Esophagus (tissue), 2 donors: ENCODE data around the gene ZNF217. TPM values are rescaled to one million over a fixed set of nuclear protein-coding genes. Genes with fewer than 3 reads are reported as not detected.
"Not testable (repeated sequence)": the region's sequence is repeated elsewhere in the genome, so short reads cannot be mapped to it uniquely, and the experiment has no call there.

ENCODE experiments used
- H3K27ac ChIP-seq, 2 donors: one replicate each; pipeline ENCODE4 v1.5.1; 2013; ENCODE audit warnings: low read depth in 2 of 2, mild to moderate bottlenecking in 2 of 2, inconsistent platforms in 1 of 2, low read length in 1 of 2, moderate library complexity in 1 of 2
- H3K27me3 ChIP-seq, 2 donors: one replicate each; pipeline ENCODE4 v1.6.1; 2013; ENCODE audit warnings: low read length in 2 of 2, control low read depth in 1 of 2, mild to moderate bottlenecking in 1 of 2; ENCODE audit not compliant: insufficient read depth in 2 of 2, control insufficient read depth in 1 of 2
- H3K36me3 ChIP-seq, 2 donors: one replicate each; pipeline ENCODE4 v1.6.1; 2013; ENCODE audit warnings: low read length in 1 of 2; ENCODE audit not compliant: control insufficient read depth in 2 of 2, insufficient read depth in 2 of 2
- H3K4me1 ChIP-seq, 2 donors: one replicate each; pipeline ENCODE4 v1.6.1; 2013; ENCODE audit warnings: low read length in 1 of 2; ENCODE audit not compliant: control insufficient read depth in 2 of 2, insufficient read depth in 2 of 2
- H3K4me3 ChIP-seq, 2 donors: one replicate each; pipeline ENCODE4 v1.5.1; 2013; ENCODE audit warnings: low read length in 2 of 2, mild to moderate bottlenecking in 2 of 2, low read depth in 1 of 2, moderate library complexity in 1 of 2
- H3K9me3 ChIP-seq, 2 donors: one replicate each; pipeline ENCODE4 v1.6.1; 2013; ENCODE audit warnings: mild to moderate bottlenecking in 2 of 2, low read depth in 1 of 2, low read length in 1 of 2, moderate library complexity in 1 of 2; ENCODE audit not compliant: control insufficient read depth in 2 of 2, insufficient read depth in 1 of 2
- WGBS, 2 donors: extraction: QIAGEN DNeasy Blood & Tissue Kit; methylation state at CpG; one replicate each; pipeline ENCODE4 v1.1.7; 2013; 5-methylcytosine and 5-hydroxymethylcytosine counted together
- polyA plus RNA-seq, 2 donors: library from polyadenylated mRNA; stranded (reverse); fragments of 200-250 nt; gene quantifications; one replicate each; pipeline ENCODE4 v1.2.3, GENCODE V29; 2013
- donor health status: healthy with polysubstance abuse.
- donor health status: Bipolar disorder and iron deficiency.

The ZNF217 gene
- polyA plus RNA-seq, 2 donors, result 8.2 to 9.0 TPM

DNA sequence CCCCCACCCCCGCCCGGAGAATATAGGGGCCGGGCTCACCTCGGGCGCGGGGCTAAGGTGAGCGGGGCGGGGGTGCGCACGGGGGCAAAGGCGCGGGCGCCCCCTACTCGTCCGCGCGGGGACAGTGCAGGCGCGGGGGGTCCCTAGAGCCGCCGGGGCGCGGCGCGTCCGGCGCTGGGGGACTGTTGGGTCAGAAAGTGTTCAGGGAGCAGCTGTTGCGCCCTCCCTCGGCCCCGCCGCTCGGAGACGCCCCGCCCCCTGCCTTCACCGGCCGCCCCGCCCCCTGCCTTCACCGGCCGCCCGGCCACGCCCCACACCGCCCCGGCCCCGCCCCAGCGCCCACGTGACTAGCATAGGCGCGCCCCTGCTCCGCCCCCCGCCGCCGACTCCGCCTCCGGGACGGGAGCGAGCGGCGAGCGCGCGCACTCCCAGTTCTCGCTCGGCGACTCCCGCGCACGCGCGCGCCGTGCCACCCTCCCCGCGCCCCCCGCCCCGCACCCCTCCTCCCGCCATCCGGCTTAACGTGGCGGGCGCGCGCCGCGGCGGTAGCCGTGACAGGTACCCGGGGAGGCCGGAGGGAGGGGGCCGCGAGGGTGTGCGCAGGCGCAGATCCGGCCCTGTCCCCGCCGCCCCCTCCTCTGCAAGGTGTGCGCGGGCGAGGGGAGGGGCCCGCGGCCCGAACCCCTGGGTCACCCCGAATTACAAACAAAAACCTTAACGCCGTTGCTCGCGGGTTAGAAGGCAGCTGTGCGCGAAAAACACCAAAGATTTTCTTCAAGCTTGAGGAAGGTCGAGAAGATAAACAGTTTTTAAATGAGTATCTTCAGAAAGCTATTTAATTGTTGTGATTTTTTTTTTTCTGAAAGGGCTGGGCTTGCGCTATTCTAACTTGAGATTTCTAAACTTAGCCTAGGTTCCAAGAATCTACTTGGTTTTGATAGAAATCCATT lies 704 bp upstream of the ZNF217 start:
- H3K9me3 ChIP-seq, result no peaks in the 10 kb centered on the region
- WGBS, 2 donors, result 2 to 3% methylated on average over 41 to 110 of the region's 110 CpGs
- no peaks in the 10 kb centered on the region for H3K27me3 ChIP-seq
- peaks cover 0 to 7% of the 10 kb centered on the region in 2 donors for H3K4me1 ChIP-seq
- H3K36me3 ChIP-seq, result no peaks in the 10 kb centered on the region
- peak overlapping the region; percentile 99 for H3K27ac ChIP-seq
- peak overlapping the region; percentile 65 to 97 for H3K4me3 ChIP-seq

DNA sequence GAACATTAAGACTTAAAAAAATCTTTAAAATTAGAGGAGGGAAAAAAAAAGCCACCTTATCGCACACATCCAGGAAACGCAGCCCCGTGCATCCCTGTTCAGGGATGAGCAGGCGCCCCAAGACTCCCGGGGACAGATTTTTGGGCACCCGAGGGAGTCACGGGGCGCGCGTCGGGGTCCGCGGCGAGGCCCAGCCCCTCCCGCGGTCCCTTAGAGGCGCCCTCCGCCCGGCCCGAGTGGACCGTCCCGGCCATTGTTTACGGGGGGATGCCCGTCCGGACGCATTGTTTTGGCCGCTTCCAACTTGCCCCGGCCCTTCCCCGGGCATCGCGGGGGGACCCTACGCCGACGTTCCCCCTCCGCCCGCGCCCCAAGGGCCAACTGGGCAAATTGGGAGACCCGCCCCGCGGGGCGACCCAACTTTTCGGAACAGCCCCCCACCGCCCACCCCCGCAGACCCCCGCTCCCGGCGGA lies 610 bp downstream of the ZNF217 start:
- Histone ChIP-seq H3K4me3 (peak overlapping the region; percentile 88 to 97), H3K27ac (peak overlapping the region; percentile 99), H3K4me1 (no peaks in the 10 kb centered on the region), H3K9me3 (no peaks in the 10 kb centered on the region), H3K27me3 (no peaks in the 10 kb centered on the region), H3K36me3 (no peaks in the 10 kb centered on the region)
- 0 to 1% methylated on average over 34 to 47 of the region's 47 CpGs for WGBS, 2 donors

DNA sequence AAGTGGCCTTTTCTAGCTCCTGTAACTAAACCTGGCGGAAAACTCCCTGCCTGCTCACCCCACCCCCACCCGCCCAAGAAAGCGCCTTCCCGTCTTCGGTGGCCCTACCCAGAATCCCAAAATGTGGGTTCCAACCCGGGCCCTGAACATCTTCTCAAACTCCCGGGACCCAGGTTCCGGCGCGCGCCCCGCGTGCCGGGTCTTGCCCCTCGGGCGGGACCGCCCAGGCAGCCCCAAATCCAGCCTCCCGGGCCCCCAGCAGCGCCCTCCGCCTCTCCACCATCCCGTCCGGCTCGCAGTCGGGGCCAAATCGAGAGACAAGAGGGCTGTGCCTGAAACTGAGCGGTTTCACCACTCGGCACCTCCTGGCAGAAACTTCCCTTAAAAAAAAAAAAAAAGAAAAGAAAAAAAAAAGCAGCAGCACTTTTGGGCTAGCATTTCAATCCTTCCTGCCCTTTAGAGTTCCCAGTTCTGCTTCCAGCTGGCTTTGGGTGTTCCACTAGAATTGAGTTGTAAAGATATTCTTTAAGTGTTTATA lies 1.1 kb downstream of the ZNF217 start:
- H3K9me3 ChIP-seq, H3K27me3 ChIP-seq, H3K36me3 ChIP-seq, H3K4me1 ChIP-seq: not testable (repeated sequence)
- WGBS, 2 donors, result 1 to 2% methylated on average over 27 of the region's 27 CpGs
- Histone ChIP-seq H3K4me3 (peak overlapping the region; percentile 88 to 97), H3K27ac (peak overlapping the region; percentile 99)

DNA sequence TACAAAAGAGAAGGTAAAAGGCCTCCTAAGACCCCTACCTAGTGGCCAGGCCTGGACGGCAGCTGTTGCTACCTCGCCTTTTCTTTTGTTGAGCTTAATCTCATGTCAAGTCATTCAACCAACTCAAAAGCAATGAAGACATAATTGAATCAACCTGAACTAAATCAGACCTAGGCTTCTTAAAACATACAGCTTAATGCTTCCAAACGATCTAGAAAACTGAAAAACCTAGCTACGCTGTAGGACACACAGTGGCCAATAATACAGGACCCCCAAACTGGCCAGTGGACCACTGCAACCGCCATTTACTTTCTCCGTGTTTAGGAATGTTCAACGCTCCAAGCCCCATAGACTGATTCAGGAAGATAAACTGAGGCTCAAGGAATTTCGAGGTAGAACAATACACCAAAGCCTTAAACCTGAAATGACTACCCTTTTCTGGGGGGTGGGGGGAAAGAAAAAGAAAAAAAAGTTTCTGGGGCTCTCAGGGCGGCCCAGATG lies 1.6 kb downstream of the ZNF217 start:
- WGBS, 2 donors, result 16 to 20% methylated on average over 8 to 9 of the region's 9 CpGs
- Histone ChIP-seq H3K27ac (peak overlapping the region; percentile 99), H3K4me3 (peak overlapping the region; percentile 66 to 97)
- not testable (repeated sequence) for H3K27me3 ChIP-seq, H3K4me1 ChIP-seq, H3K36me3 ChIP-seq, H3K9me3 ChIP-seq

DNA sequence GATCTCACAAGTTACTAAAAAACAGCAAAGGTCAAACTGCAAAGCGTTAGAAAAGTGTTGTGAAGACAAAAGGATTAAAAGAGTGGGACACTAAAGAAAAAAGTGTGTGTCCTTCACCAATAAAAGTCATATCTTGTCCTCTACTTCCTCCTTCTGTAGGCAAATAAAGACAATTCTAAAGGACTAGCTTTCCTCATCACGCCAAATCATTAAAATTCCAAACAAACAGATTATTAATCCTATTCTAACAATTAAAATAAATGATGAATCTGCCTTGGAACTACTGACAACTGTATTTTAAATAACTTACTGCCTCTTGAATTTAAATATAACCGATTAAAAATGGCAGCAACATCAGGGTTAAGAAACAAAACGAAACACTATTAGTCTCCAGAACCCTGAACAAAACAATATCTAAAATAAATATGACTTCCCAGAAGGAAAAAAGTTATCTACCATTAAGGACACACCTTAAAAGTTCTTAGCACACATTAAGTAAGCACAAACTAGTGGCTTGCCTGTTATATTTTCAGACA lies 2.4 kb downstream of the ZNF217 start:
- H3K9me3 ChIP-seq, H3K36me3 ChIP-seq, H3K27me3 ChIP-seq, H3K4me1 ChIP-seq: not testable (repeated sequence)
- Histone ChIP-seq H3K4me3 (peak overlapping the region in 1 of 2 donors; percentile 26), H3K27ac (peak overlapping the region in 1 of 2 donors; percentile 21)
- 12 to 16% methylated on average over 4 of the region's 4 CpGs for WGBS, 2 donors

DNA sequence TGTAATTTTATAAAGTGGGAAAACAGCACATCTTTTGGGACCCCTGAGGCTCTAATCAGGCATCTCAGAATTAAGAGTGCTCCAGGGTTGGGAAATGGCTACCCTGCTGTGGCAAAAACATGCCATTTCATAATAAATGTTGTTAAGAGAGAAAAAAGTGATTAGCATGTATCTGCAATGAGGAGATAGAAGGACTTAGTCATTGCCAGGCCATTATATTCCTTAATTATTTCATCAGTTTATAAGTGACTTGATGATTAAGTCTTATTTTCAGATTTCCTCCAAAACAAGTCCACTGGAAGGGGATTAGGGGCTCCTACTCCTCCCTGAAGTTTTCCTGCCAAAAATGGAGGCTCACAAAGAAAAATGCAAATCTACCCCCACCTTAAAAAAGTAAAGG lies 3.0 kb downstream of the ZNF217 start:
- not testable (repeated sequence) for H3K27me3 ChIP-seq, H3K4me1 ChIP-seq, H3K36me3 ChIP-seq, H3K9me3 ChIP-seq
- peak overlapping the region in 1 of 2 donors; percentile 6 for H3K27ac ChIP-seq
- peak overlapping the region in 1 of 2 donors; percentile 26 for H3K4me3 ChIP-seq

DNA sequence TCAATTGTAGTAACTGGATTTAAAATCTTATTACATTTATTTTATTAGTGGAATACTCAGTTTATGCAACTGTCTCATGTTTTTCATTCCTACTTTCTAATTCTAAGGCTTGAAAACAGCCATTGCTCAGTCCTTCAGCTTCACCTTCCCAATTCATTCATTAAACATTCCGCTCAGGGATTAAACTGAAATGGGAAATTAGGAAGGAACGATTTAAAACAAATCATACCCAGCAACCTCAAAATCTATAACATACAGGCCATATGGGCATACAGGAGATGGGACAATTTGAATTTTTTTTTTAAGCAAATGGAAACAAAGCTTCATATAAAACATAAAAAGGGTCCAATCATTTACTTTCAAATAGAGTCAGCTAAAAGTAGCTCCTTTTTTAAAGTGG lies 3.5 kb downstream of the ZNF217 start:
- peak overlapping the region in 1 of 2 donors; percentile 60 for H3K27ac ChIP-seq
- WGBS, 2 donors, result 35 to 36% methylated on average over 2 of the region's 2 CpGs
- not testable (repeated sequence) for H3K9me3 ChIP-seq, H3K36me3 ChIP-seq, H3K4me1 ChIP-seq, H3K27me3 ChIP-seq
- H3K4me3 ChIP-seq, result peak overlapping the region in 1 of 2 donors; percentile 3

DNA sequence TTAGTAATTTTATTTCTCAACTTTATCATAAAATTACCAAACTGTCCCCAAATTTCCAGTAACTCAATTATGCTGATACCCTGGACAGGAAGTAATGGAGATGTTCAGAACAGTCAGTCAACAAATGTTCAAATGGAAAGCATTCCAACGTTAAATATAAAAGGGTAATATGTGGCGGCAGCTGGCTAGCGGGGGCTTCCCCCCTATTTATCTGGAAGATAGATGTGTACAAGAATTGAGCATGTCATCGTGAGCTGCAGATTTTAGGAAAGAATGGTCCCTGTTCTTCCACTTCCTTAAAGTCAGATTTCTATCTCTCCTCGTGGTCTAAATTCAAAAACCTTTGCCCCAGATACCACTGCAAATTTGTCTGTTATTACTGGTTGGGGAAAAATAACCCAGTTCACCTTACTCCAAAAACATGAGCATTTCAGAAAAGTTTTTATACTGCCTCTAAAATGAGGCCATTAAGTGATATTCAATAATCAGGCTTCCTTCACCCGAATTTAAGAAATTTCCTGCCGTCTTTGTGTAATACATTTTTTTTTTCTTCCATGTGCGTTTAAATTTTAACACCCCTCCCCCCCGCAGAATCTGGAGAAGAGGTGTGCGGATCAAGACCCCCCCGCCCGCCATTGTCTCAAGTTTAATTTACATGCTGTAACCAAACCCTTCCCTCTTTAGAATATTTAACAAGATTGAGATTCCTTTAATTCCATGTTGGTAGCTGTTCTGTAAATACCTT lies 4.1 kb downstream of the ZNF217 start:
- Histone ChIP-seq H3K4me3 (peak overlapping the region in 1 of 2 donors; percentile 3), H3K27ac (peak overlapping the region; percentile 60 to 73)
- not testable (repeated sequence) for H3K36me3 ChIP-seq, H3K4me1 ChIP-seq, H3K9me3 ChIP-seq, H3K27me3 ChIP-seq
- 23 to 26% methylated on average over 12 of the region's 12 CpGs for WGBS, 2 donors

DNA sequence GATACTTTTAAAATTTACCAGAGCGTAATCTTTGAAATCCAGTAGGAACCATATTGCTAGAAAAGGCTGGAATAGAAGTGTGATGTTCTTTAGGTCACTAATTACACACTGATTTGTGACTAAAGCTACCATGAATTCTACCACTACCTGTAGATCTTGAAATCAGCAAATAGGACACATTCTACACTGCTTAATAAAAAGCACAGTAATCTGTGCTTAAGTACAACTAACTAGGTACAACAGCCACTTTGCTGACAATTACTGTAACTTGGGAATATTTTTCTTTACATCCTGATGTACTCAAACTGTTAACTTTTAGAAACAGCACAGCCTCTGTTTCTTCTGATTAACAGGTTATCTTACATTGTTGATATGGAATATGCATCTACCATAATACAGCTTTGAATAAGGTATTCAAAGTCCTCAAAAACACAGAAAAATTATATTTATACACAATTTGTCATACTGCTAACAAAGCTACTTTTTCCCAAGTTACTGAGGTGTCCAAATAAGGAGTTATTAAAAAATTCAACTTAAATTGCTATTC lies 6.4 kb downstream of the ZNF217 start:
- H3K4me3 ChIP-seq, H3K36me3 ChIP-seq, H3K27me3 ChIP-seq, H3K27ac ChIP-seq, H3K4me1 ChIP-seq, H3K9me3 ChIP-seq: not testable (repeated sequence)
- 96 to 100% methylated on average over 1 of the region's 1 CpG for WGBS, 2 donors
